K562 (cell line): Measurements from ENCODE around the gene NOCT. TPM values are rescaled to one million over a fixed set of nuclear protein-coding genes. Genes with fewer than 3 reads are reported as not detected.

Experiments
- ATAC-seq: fragments of 200-7000 bp; cut with Tn5 transposase; 3 replicates; pipeline ENCODE4 v1.9.1; 2020; ENCODE audit warnings: moderate library complexity
- BruUV-seq: library from RNA; stranded (reverse); fragments of 400-500 nt; replicated peaks from 2 replicates; lab custom pipeline; 2021; lab: Mats Ljungman, UMichigan
- CTCF ChIA-PET: fragments of 300-600 bp; formaldehyde crosslinking; extraction: SDS; loops from one replicate; lab custom pipeline; 2021; ENCODE audit warnings: low intra/inter-chr PET ratio; lab: Yijun Ruan, JAX
- POLR2A ChIA-PET: fragments of 300-600, 350-650 bp; sonication (Branson Sonifier 250); formaldehyde crosslinking; extraction: SDS; loops from one replicate; lab custom pipeline; 2021; ENCODE audit warnings: antibody characterized with exemption, inconsistent platforms; lab: Yijun Ruan, JAX
- DNase-seq, 4 experiments: peaks; one replicate each; pipeline versions ENCODE4 v3.0.0 to v3.0.0-alpha.2; 2011 to 2018; ENCODE audit warnings: low spot score in 3 of 4, mixed read lengths in 3 of 4; ENCODE audit errors: extremely low read depth in 1 of 4
- FAIRE-seq: peaks from 2 replicates; lab custom pipeline; 2011; peaks lifted over from hg19 to GRCh38; lab: Jason Lieb, UNC
- H2AFZ ChIP-seq: 2 replicates; pipeline ENCODE4 v1.6.0; 2011; ENCODE audit warnings: low read depth, low read length, control low read depth, inconsistent platforms
- H3K27ac ChIP-seq: fragments of 200-600 bp; 3 replicates; pipeline ENCODE4 v1.8.0; 2011; ENCODE audit warnings: low read depth, mild to moderate bottlenecking, control low read depth, inconsistent platforms, low read length, moderate library complexity, mixed read lengths; ENCODE audit errors: extremely low read depth
- H3K27me3 ChIP-seq, 2 experiments: fragments of 300-600 bp in 1 of 2; 2 replicates in 1 of 2; 3 replicates in 1 of 2; pipeline versions ENCODE4 v1.6.0 to v1.8.0; 2011; ENCODE audit warnings: inconsistent platforms in 2 of 2, low read length in 2 of 2, mild to moderate bottlenecking in 1 of 2, mixed read lengths in 1 of 2, moderate library complexity in 1 of 2; ENCODE audit not compliant: control insufficient read depth in 2 of 2, insufficient read depth in 2 of 2
- H3K36me3 ChIP-seq: fragments of 300-600 bp; 3 replicates; pipeline ENCODE4 v1.8.0; 2011; ENCODE audit warnings: mild to moderate bottlenecking, low read length, inconsistent platforms; ENCODE audit not compliant: control insufficient read depth, insufficient read depth
- H3K4me1 ChIP-seq, 2 experiments: fragments of 200-600 bp in 1 of 2; replicated peaks in 1 of 2; 2 replicates in 1 of 2; 3 replicates in 1 of 2; pipeline versions ENCODE4 v1.5.1 to v1.8.0; 2011; ENCODE audit warnings: inconsistent platforms in 2 of 2, low read length in 2 of 2, mild to moderate bottlenecking in 1 of 2, mixed read lengths in 1 of 2, moderate library complexity in 1 of 2; ENCODE audit not compliant: control insufficient read depth in 2 of 2, insufficient read depth in 2 of 2
- H3K4me2 ChIP-seq: 2 replicates; pipeline ENCODE4 v1.6.1; 2011; ENCODE audit warnings: low read length, control low read depth, inconsistent platforms, mixed read lengths; ENCODE audit not compliant: insufficient read depth
- H3K4me3 ChIP-seq: fragments of 200-600 bp; sonication (generic), shearing (Covaris generic); 2 replicates; pipeline ENCODE4 v1.5.1; 2016; ENCODE audit warnings: control low read depth, inconsistent platforms
- H3K79me2 ChIP-seq: fragments of 200-600 bp; 3 replicates; pipeline ENCODE4 v1.8.0; 2011; ENCODE audit warnings: low read length, inconsistent platforms; ENCODE audit not compliant: control insufficient read depth, insufficient read depth
- H3K9ac ChIP-seq, 2 experiments: 2 replicates each; pipeline versions ENCODE4 v1.6.0 to v1.6.1; 2011; ENCODE audit warnings: low read depth in 2 of 2, low read length in 2 of 2, control low read depth in 1 of 2, inconsistent platforms in 1 of 2, mild to moderate bottlenecking in 1 of 2, mixed read lengths in 1 of 2; ENCODE audit not compliant: insufficient read depth in 1 of 2
- H3K9me1 ChIP-seq: one replicate; pipeline ENCODE4 v1.6.0; 2011; ENCODE audit warnings: inconsistent platforms, mild to moderate bottlenecking, low read length, moderate library complexity; ENCODE audit not compliant: control insufficient read depth, insufficient read depth
- H3K9me3 ChIP-seq: replicated peaks from 2 replicates; pipeline ENCODE4 v1.5.1; 2011; ENCODE audit warnings: low read depth, low read length, inconsistent platforms; ENCODE audit not compliant: control insufficient read depth, insufficient read depth
- H4K20me1 ChIP-seq: replicated peaks from 2 replicates; pipeline ENCODE4 v1.6.1; 2011; ENCODE audit warnings: low read length, inconsistent platforms, mixed read lengths; ENCODE audit not compliant: control insufficient read depth, insufficient read depth
- DLX4 ChIP-seq: fragments of 250-450 bp; sonication (Bioruptor Pico); IDR thresholded peaks from 2 replicates; pipeline ENCODE4 v1.6.1; 2021; ENCODE audit warnings: mild to moderate bottlenecking
- EZH2 ChIP-seq: IDR thresholded peaks from 2 replicates; pipeline ENCODE4 v1.6.1; 2012; ENCODE audit warnings: low read depth, mild to moderate bottlenecking, inconsistent platforms, low read length, borderline replicate concordance
- HNRNPL ChIP-seq: fragments of 200-400 bp; formaldehyde crosslinking; IDR thresholded peaks from 2 replicates; pipeline ENCODE4 v1.6.1; 2017; ENCODE audit warnings: low read depth, mild to moderate bottlenecking, low read length
- NR0B1 ChIP-seq: fragments of 450-650 bp; IDR thresholded peaks from one replicate; pipeline ENCODE4 v1.6.1; 2018; ENCODE audit warnings: mild to moderate bottlenecking, moderate library complexity; ENCODE audit not compliant: partially characterized antibody
- POLR3G ChIP-seq: IDR thresholded peaks from 2 replicates; pipeline ENCODE4 v1.6.1; 2011; ENCODE audit not compliant: insufficient read length, insufficient replicate concordance; ENCODE audit errors: extremely low read depth
- RHOXF2B ChIP-seq: fragments of 250-450 bp; sonication (Bioruptor Pico); conservative IDR thresholded peaks from 2 replicates; pipeline ENCODE4 v1.5.1; 2021
- STAT5B ChIP-seq: fragments of 250-450 bp; sonication (Bioruptor Pico); IDR thresholded peaks from 2 replicates; pipeline ENCODE4 v1.8.0; 2021; ENCODE audit warnings: mild to moderate bottlenecking, inconsistent platforms
- USF1 ChIP-seq: sonication (generic); formaldehyde crosslinking; IDR thresholded peaks from 2 replicates; pipeline ENCODE4 v1.9.0; 2022; ENCODE audit warnings: mild to moderate bottlenecking, missing genetic modification reagents
- ZC3H8 ChIP-seq: fragments of 450-650 bp; IDR thresholded peaks from 2 replicates; pipeline ENCODE4 v1.6.1; 2017
- ZNF24 ChIP-seq: fragments of 450-650 bp; IDR thresholded peaks from 2 replicates; pipeline ENCODE4 v1.6.1; 2016
- ZNF347 ChIP-seq: fragments of 450-650 bp; formaldehyde crosslinking; IDR thresholded peaks from 2 replicates; pipeline ENCODE4 v1.4.0; 2020; ENCODE audit warnings: low read depth, mild to moderate bottlenecking, moderate library complexity
- ZNF584 ChIP-seq: fragments of 200-800 bp; sonication (Bioruptor generic); IDR thresholded peaks from 2 replicates; pipeline ENCODE4 v1.6.1; 2016; ENCODE audit warnings: low read depth, mild to moderate bottlenecking, missing genetic modification characterization, missing compliant biosample characterization
- ZNF75A ChIP-seq: fragments of 450-650 bp; formaldehyde crosslinking; IDR thresholded peaks from 2 replicates; pipeline ENCODE4 v1.4.0; 2020; ENCODE audit warnings: mild to moderate bottlenecking
- ZNF785 ChIP-seq: fragments of 250-450 bp; sonication (Bioruptor Pico); IDR thresholded peaks from 2 replicates; pipeline ENCODE4 v1.4.0; 2020; ENCODE audit warnings: mild to moderate bottlenecking
- WGBS: fragments of 100-300 bp; shearing (Covaris generic); methylation state at CpG from one replicate; pipeline ENCODE4 v1.1.6; 2016; ENCODE audit warnings: low coverage, mixed read lengths; ENCODE audit not compliant: insufficient coverage; ENCODE audit errors: missing lambda C conversion rate; 5-methylcytosine and 5-hydroxymethylcytosine counted together
- in situ Hi-C: fragments of 300-500 bp; cut with MboI; formaldehyde crosslinking; loops from 4 replicates; pipeline ENCODE4 v1.15.0; 2018; ENCODE audit warnings: inconsistent platforms, mixed read lengths
- intact Hi-C: fragments of 100-400 bp; cut with micrococcal nuclease; formaldehyde crosslinking; loops from 2 replicates; pipeline ENCODE4 v1.14.2; 2022
- polyA plus RNA-seq, 8 experiments: library from polyadenylated mRNA; depleted of rRNA in 4 of 8; stranded (reverse) in 5 of 8; unstranded in 3 of 8; fragments of >200 nt; fragmentation: Nextera tagmentation in 2 of 8; fragmentation: Illumina TruSeq in 1 of 8; extraction: Ambion mirVana in 2 of 8; extraction: Trizol in 1 of 8; gene quantifications; 2 replicates each; pipeline versions ENCODE4 v1.2.1 to v1.2.3, GENCODE V29; 2011 to 2014; ENCODE audit warnings: inconsistent platforms in 1 of 8, missing spikeins in 1 of 8
- total RNA-seq, 7 experiments: library from RNA; depleted of rRNA in 6 of 7; stranded (reverse); fragments of >200 nt in 6 of 7; fragmentation: Illumina TruSeq in 2 of 7; extraction: Trizol in 2 of 7; gene quantifications; 2 replicates each; pipeline versions ENCODE4 v1.2.1 to v1.2.3, GENCODE V29; 2011 to 2021; ENCODE audit warnings: low replicate concordance in 1 of 7

Gene NOCT
- total and polyA plus RNA-seq, 9 of the 15 experiments (the other 6 are each of a cell fraction or from before 2014, with no cell fraction given), result 1.3 to 20.2 (median 11.1) TPM

- 81% methylated on average over 2 of the region's 2 CpGs for WGBS
- Histone ChIP-seq H3K4me1 (no peaks in the 10 kb centered on the region), H3K36me3 (peaks cover 46% of the 10 kb centered on the region), H4K20me1 (0 out of 2 replicates have a peak, but pooled peaks cover 2% of the 10 kb centered on the region), H3K27ac (no peak overlapping the region), H3K9me1 (no peaks in the 10 kb centered on the region), H3K27me3 (no peaks in the 10 kb centered on the region), H3K9me3 (no peaks in the 10 kb centered on the region; the same call in 1 of the 2 replicates), H3K9ac (no peak overlapping the region), H3K4me2 (no peak overlapping the region), H3K4me3 (no peak overlapping the region), H2AFZ (no peak overlapping the region), H3K79me2 (peaks cover 90% of the 10 kb centered on the region)
- intact Hi-C loops (loop anchor here (10.0 kb wide), 2 partner anchors 498 to 608 kb away; no protein-coding TSS in a partner anchor), in situ Hi-C loops (loop anchor here (25.0 kb wide), 1 partner anchor 500 kb away; no protein-coding TSS in a partner anchor)
- ChIA-PET CTCF (no interaction called here), POLR2A (no interaction called here)
- FAIRE-seq (no peak), DNase-seq (no peak), ATAC-seq (no peak)
- no TSS peak for BruUV-seq
- no peak for TF ChIP-seq ZNF584
These were observed 21.3 kb downstream of the NOCT start for GRCh38 chr4:139036885-139037284.

GRCh38 chr4:139038874-139039443, 23.4 kb downstream of the NOCT start:
- ChIA-PET POLR2A (interaction anchor here (1.5 kb wide), 2 partner anchors 10 to 12 kb away, joined by 3 to 4 read pairs; no protein-coding TSS in a partner anchor), CTCF (no interaction called here)
- Histone ChIP-seq H3K9ac (no peak overlapping the region), H4K20me1 (0 out of 2 replicates have a peak, but pooled peaks cover 2% of the 10 kb centered on the region), H3K79me2 (peaks cover 75% of the 10 kb centered on the region), H3K9me3 (no peaks in the 10 kb centered on the region; the same call in 1 of the 2 replicates), H3K4me2 (no peak overlapping the region), H3K4me3 (no peak overlapping the region), H2AFZ (no peak overlapping the region), H3K9me1 (no peaks in the 10 kb centered on the region), H3K27ac (no peak overlapping the region), H3K4me1 (no peaks in the 10 kb centered on the region), H3K36me3 (peaks cover 54% of the 10 kb centered on the region), H3K27me3 (no peaks in the 10 kb centered on the region)
- DNase-seq (no peak), FAIRE-seq (no peak), ATAC-seq (no peak; the same call in 2 of the 3 replicates)
- intact Hi-C loops (loop anchor here (10.0 kb wide), 2 partner anchors 496 to 606 kb away; no protein-coding TSS in a partner anchor), in situ Hi-C loops (loop anchor here (25.0 kb wide), 1 partner anchor 498 kb away; no protein-coding TSS in a partner anchor)
- BruUV-seq, result no TSS peak
- 87% methylated on average over 1 of the region's 1 CpG for WGBS
- TF ChIP-seq ZNF75A (CRISPR knock-in tag), result no peak
- TF ChIP-seq RHOXF2B (CRISPR knock-in tag), result no peak
- no peak for TF ChIP-seq USF1 (CRISPR knock-in tag)
- TF ChIP-seq ZNF24, result no peak
- TF ChIP-seq HNRNPL, result no peak
- TF ChIP-seq ZNF347, result no peak
- no peak for TF ChIP-seq DLX4 (CRISPR knock-in tag)
- no peak for TF ChIP-seq EZH2
- no peak for TF ChIP-seq NR0B1
- TF ChIP-seq ZC3H8, result no peak
- TF ChIP-seq STAT5B (CRISPR knock-in tag), result no peak
- no peak for TF ChIP-seq POLR3G
- TF ChIP-seq ZNF785, result no peak
